ENCODE results near the gene SLC8A1. TPM values are rescaled to one million over a fixed set of nuclear protein-coding genes. Genes with fewer than 3 reads are reported as not detected.

Gene SLC8A1
- 0.20 to 0.40 TPM (median 0.30 TPM) in 5 replicates for total RNA-seq (2022; extraction: Qiagen RNA extraction)

GRCh38 chr2:40451918-40452605 is at the start of gene SLC8A1:
Gene SLC8A1 (minus strand): TSS chr2:40452090.

